Right atrium auricular region (tissue), 2 donors: ENCODE measurements around the gene AP2B1. TPM values are rescaled to one million over a fixed set of nuclear protein-coding genes. Genes with fewer than 3 reads are reported as not detected.

Experiments used
- DNase-seq: peaks from one replicate; pipeline ENCODE4 v3.0.0-alpha.2; 2019; ENCODE audit warnings: low spot score
- H3K27ac ChIP-seq, 2 donors: fragments of 200-600 bp; sonication (generic); 1 replicate in 1 of 2; 2 replicates in 1 of 2; pipeline ENCODE4 v1.5.1; 2016 to 2019
- H3K27me3 ChIP-seq, 2 donors: fragments of 200-600 bp; sonication (generic); one replicate each; pipeline versions ENCODE4 v1.5.1 to v1.6.0; 2017 to 2019
- H3K36me3 ChIP-seq: fragments of 200-600 bp; sonication (generic); one replicate; pipeline ENCODE4 v1.5.1; 2016
- H3K4me1 ChIP-seq, 2 donors: fragments of 200-600 bp; sonication (generic); one replicate each; pipeline versions ENCODE4 v1.5.1 to v1.6.0; 2017 to 2019
- H3K4me3 ChIP-seq, 2 donors: fragments of 200-600 bp; sonication (generic); 1 replicate in 1 of 2; 2 replicates in 1 of 2; pipeline ENCODE4 v1.5.1; 2017 to 2019; ENCODE audit warnings: mild to moderate bottlenecking in 1 of 2, moderate library complexity in 1 of 2
- H3K9me3 ChIP-seq, 2 donors: fragments of 200-600 bp; sonication (generic); one replicate each; pipeline ENCODE4 v1.5.1; 2019
- total RNA-seq, 2 donors: library from RNA; depleted of rRNA; stranded (reverse); fragments of >200 nt; gene quantifications; one replicate each; pipeline ENCODE4 v1.1.0, GENCODE V29; 2016
- TF ChIP-seq, protein P1 (sequence below), 2 donors: fragments of 200-600 bp; sonication (generic); IDR thresholded peaks; one replicate each; pipeline ENCODE4 v1.5.1; 2019; ENCODE audit warnings: antibody characterized with exemption in 2 of 2

AP2B1 gene
- total RNA-seq, 2 donors from 2014 or later: 79.8 to 80.1 TPM

- Histone ChIP-seq H3K4me1 (no peaks in the 10 kb centered on the region), H3K9me3 (no peaks in the 10 kb centered on the region), H3K36me3 (peaks cover 38% of the 10 kb centered on the region), H3K4me3 (no peak overlapping the region), H3K27ac (no peak overlapping the region), H3K27me3 (no peaks in the 10 kb centered on the region)
- DNase-seq: no peak
- TF ChIP-seq, protein P1, sequence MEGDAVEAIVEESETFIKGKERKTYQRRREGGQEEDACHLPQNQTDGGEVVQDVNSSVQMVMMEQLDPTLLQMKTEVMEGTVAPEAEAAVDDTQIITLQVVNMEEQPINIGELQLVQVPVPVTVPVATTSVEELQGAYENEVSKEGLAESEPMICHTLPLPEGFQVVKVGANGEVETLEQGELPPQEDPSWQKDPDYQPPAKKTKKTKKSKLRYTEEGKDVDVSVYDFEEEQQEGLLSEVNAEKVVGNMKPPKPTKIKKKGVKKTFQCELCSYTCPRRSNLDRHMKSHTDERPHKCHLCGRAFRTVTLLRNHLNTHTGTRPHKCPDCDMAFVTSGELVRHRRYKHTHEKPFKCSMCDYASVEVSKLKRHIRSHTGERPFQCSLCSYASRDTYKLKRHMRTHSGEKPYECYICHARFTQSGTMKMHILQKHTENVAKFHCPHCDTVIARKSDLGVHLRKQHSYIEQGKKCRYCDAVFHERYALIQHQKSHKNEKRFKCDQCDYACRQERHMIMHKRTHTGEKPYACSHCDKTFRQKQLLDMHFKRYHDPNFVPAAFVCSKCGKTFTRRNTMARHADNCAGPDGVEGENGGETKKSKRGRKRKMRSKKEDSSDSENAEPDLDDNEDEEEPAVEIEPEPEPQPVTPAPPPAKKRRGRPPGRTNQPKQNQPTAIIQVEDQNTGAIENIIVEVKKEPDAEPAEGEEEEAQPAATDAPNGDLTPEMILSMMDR (IDR thresholded peaks at IDR 0.05): no peak
Measured at GRCh38 chr17:35679007-35679682, 92.0 kb downstream of the AP2B1 start.

- no peak for DNase-seq
- H3K9me3 ChIP-seq: no peaks in the 10 kb centered on the region
- H3K36me3 ChIP-seq: peaks cover 55% of the 10 kb centered on the region
- TF ChIP-seq, protein P1 (IDR thresholded peaks at IDR 0.05): no peak
- H3K4me1 ChIP-seq: no peaks in the 10 kb centered on the region
- no peak overlapping the region for H3K4me3 ChIP-seq
- no peak overlapping the region for H3K27ac ChIP-seq
- H3K27me3 ChIP-seq: no peaks in the 10 kb centered on the region
Measured at GRCh38 chr17:35683591-35683990, 96.5 kb downstream of the AP2B1 start.

DNA sequence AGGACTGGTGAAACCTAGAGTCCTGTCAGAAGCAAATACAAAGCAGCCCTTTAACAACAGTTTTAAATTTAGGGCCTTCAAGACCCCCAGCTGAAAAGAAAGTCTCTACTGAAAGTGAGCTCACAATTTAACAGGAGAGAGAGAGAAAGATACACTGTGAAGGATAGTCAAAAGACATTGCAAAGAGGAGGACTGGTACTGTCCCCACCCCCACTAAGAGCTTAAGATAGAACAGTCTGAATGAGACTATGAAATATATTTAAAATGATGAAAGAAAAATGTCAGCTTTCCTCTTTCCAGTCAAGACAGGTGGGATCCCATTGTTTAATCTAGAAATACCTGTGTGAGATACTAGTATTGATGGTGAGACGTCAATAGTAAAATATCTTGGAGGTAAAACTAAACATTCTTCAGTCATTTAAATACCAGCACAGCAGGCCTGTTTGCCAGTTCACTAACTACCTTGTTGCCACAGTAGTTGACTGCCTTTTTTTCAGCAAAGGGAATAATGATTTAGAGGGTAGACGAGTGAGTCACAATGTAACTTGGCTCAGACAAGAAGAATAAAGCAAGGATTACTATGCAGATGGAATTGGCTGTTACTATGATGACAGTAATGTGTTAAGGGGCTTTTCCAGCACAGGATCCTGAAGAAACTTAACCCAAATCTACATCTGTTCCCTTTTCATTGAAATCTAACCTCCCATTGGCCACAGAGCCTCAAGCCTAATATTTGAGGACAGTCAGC, 97.1 kb downstream of the AP2B1 start:
- no peaks in the 10 kb centered on the region for H3K9me3 ChIP-seq
- no peak overlapping the region for H3K27ac ChIP-seq
- no peak for DNase-seq
- no peaks in the 10 kb centered on the region for H3K27me3 ChIP-seq
- TF ChIP-seq, protein P1 (IDR thresholded peaks at IDR 0.05): no peak
- peaks cover 61% of the 10 kb centered on the region for H3K36me3 ChIP-seq
- H3K4me3 ChIP-seq: no peak overlapping the region
- H3K4me1 ChIP-seq: no peaks in the 10 kb centered on the region

DNA sequence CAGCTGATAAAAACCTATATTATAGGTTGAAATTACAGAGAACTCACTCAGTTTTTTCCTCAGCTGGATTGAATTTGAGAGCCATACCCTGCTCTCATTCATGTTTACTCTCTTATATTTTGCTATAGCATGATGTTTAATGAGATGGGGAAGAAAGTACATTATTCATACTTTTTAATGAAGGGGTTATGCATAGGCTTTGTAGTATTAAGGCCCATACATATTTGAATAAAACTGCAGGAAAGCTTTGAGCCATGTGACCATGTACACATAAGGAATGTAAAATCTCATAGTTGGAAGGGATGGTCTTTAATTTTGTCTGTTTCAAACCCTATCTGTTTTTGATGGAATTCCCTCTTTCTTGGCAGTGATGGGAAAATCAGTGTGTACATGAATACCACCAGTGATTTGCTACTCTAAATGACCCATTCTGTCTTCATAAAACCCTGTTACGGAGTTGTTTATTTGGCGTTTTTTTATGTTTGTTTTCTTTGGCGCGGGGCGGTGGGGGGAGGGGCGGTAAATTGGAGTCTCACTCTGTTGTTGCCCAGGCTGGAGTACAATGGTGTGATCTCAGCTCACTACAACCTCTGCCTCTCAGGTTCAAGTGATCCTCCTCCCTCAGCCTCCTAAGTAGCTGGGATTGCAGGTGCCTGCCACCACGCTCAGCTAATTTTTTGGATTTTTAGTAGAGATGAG, 105.5 kb downstream of the AP2B1 start:
- TF ChIP-seq, protein P1 (IDR thresholded peaks at IDR 0.05): no peak
- DNase-seq: no peak
- peaks cover 0 to 16% of the 10 kb centered on the region in 2 donors for H3K4me1 ChIP-seq
- H3K4me3 ChIP-seq: no peak overlapping the region
- no peaks in the 10 kb centered on the region for H3K9me3 ChIP-seq
- peaks cover 36% of the 10 kb centered on the region for H3K36me3 ChIP-seq
- no peak overlapping the region for H3K27ac ChIP-seq
- no peaks in the 10 kb centered on the region for H3K27me3 ChIP-seq

GRCh38 chr17:35693662-35694061, 106.5 kb downstream of the AP2B1 start:
- H3K36me3 ChIP-seq: peaks cover 26% of the 10 kb centered on the region
- TF ChIP-seq, protein P1 (IDR thresholded peaks at IDR 0.05): no peak
- H3K27me3 ChIP-seq: no peaks in the 10 kb centered on the region
- no peak for DNase-seq
- H3K4me1 ChIP-seq: peaks cover 0 to 16% of the 10 kb centered on the region in 2 donors
- no peak overlapping the region for H3K27ac ChIP-seq
- H3K4me3 ChIP-seq: no peak overlapping the region
- H3K9me3 ChIP-seq: no peaks in the 10 kb centered on the region
